Body of pancreas (tissue), 4 donors: ENCODE results near the gene PLAC1. TPM values are rescaled to one million over a fixed set of nuclear protein-coding genes. Genes with fewer than 3 reads are reported as not detected.

Source experiments
- ATAC-seq: fragments of 150-250 bp; one replicate; pipeline ENCODE4 v1.9.1; 2016
- DNase-seq, 4 donors: peaks; one replicate each; pipeline ENCODE4 v3.0.0-alpha.2; 2019
- H3K27ac ChIP-seq, 4 donors: fragments of 200-600 bp; sonication (generic); 1 replicate in 3 of 4; 2 replicates in 1 of 4; pipeline versions ENCODE4 v1.5.1 to v1.6.1; 2016 to 2019; ENCODE audit warnings: mild to moderate bottlenecking in 1 of 4, mixed read lengths in 1 of 4, moderate library complexity in 1 of 4
- H3K27me3 ChIP-seq, 2 donors: fragments of 200-600 bp; sonication (generic); one replicate each; pipeline ENCODE4 v1.6.0; 2016; ENCODE audit warnings: mild to moderate bottlenecking in 1 of 2
- H3K36me3 ChIP-seq, 2 donors: fragments of 200-600 bp; sonication (generic); replicated peaks in 1 of 2; 2 replicates each; pipeline ENCODE4 v1.5.1; 2016; ENCODE audit warnings: low read depth in 2 of 2; ENCODE audit not compliant: insufficient read depth in 1 of 2
- H3K4me1 ChIP-seq: fragments of 200-600 bp; sonication (generic); one replicate; pipeline ENCODE4 v1.6.0; 2016
- H3K4me3 ChIP-seq, 2 donors: fragments of 200-600 bp; sonication (generic); 1 replicate in 1 of 2; 2 replicates in 1 of 2; pipeline ENCODE4 v1.5.1; 2016 to 2019
- H3K9me3 ChIP-seq, 3 donors: fragments of 200-600 bp; sonication (generic); 1 replicate in 2 of 3; 2 replicates in 1 of 3; pipeline ENCODE4 v1.5.1; 2016
- POLR2A ChIP-seq, 3 donors: fragments of 450-650 bp; IDR thresholded peaks; one replicate each; pipeline ENCODE4 v1.6.1; 2016; ENCODE audit warnings: antibody characterized with exemption in 3 of 3, mild to moderate bottlenecking in 2 of 3
- WGBS, 2 donors: methylation state at CpG; one replicate each; pipeline ENCODE4 v1.1.5; 2017; 5-methylcytosine and 5-hydroxymethylcytosine counted together
- intact Hi-C: fragments of 100-400 bp; cut with DNase I; formaldehyde crosslinking; loops from one replicate; pipeline ENCODE4 v1.15.1; 2023
- total RNA-seq, 2 donors: library from RNA; depleted of rRNA; stranded (reverse); fragments of >200 nt; gene quantifications; one replicate each; pipeline ENCODE4 v1.1.0, GENCODE V29; 2016
- TF ChIP-seq, protein P1 (sequence below), 7 experiments: fragments of 450-650 bp in 4 of 7; fragments of 200-600 bp in 3 of 7; sonication (generic) in 3 of 7; IDR thresholded peaks; one replicate each; pipeline ENCODE4 v1.5.1; 2016 to 2019; ENCODE audit warnings: antibody characterized with exemption in 7 of 7

The PLAC1 gene
- total RNA-seq, 2 donors from 2014 or later: not detected

DNA sequence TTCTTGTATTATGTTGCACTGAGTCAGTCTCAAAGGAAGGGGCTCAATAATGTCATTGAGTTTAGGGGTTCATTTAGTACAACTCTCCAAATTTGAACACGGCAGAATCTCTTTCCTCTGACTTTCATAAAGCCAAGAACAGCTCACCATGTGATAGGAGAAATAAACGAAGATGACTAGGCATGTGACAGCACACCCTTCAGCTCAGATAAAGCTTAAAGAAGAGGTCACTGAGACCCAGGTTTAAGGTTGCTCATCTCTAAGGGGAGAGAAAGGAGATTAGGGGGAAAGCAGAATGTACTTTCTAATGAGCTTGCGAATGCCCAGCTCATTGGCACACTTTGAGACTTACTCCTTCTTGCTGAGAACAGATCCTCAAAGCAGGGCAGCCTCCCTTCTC lies 89.0 kb downstream of the PLAC1 start:
- no peak overlapping the region for H3K27ac ChIP-seq
- ATAC-seq: no peak
- no peak for DNase-seq
- TF ChIP-seq, protein P1, sequence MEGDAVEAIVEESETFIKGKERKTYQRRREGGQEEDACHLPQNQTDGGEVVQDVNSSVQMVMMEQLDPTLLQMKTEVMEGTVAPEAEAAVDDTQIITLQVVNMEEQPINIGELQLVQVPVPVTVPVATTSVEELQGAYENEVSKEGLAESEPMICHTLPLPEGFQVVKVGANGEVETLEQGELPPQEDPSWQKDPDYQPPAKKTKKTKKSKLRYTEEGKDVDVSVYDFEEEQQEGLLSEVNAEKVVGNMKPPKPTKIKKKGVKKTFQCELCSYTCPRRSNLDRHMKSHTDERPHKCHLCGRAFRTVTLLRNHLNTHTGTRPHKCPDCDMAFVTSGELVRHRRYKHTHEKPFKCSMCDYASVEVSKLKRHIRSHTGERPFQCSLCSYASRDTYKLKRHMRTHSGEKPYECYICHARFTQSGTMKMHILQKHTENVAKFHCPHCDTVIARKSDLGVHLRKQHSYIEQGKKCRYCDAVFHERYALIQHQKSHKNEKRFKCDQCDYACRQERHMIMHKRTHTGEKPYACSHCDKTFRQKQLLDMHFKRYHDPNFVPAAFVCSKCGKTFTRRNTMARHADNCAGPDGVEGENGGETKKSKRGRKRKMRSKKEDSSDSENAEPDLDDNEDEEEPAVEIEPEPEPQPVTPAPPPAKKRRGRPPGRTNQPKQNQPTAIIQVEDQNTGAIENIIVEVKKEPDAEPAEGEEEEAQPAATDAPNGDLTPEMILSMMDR (IDR thresholded peaks at IDR 0.05): no peak
- no peak for TF ChIP-seq POLR2A (IDR thresholded peaks at IDR 0.05)
- no peak overlapping the region for H3K4me3 ChIP-seq
- intact Hi-C loops: no loop called here
- H3K9me3 ChIP-seq: no peaks in the 10 kb centered on the region
- H3K36me3 ChIP-seq: no peaks in the 10 kb centered on the region
- no peaks in the 10 kb centered on the region for H3K27me3 ChIP-seq
- H3K4me1 ChIP-seq: no peaks in the 10 kb centered on the region
- 77 to 81% methylated on average over 3 of the region's 3 CpGs for WGBS, 2 donors

GRCh38 chrX:134568285-134569016 lies 89.8 kb downstream of the PLAC1 start:
- Histone ChIP-seq H3K27ac (no peak overlapping the region), H3K4me1 (no peaks in the 10 kb centered on the region)
- ATAC-seq: no peak

GRCh38 chrX:134566506-134566905 lies 91.8 kb downstream of the PLAC1 start:
- 53 to 57% methylated on average over 4 to 5 of the region's 5 CpGs for WGBS, 2 donors
- Histone ChIP-seq H3K27me3 (no peaks in the 10 kb centered on the region), H3K9me3 (no peaks in the 10 kb centered on the region), H3K4me3 (no peak overlapping the region), H3K27ac (no peak overlapping the region), H3K36me3 (no peaks in the 10 kb centered on the region), H3K4me1 (no peaks in the 10 kb centered on the region)
- intact Hi-C loops: no loop called here
- TF ChIP-seq, protein P1 (IDR thresholded peaks at IDR 0.05): no peak
- no peak for TF ChIP-seq POLR2A (IDR thresholded peaks at IDR 0.05)
- ATAC-seq (no peak), DNase-seq (no peak)

More at GRCh38 chrX:134568285-134569016, 89.8 kb downstream of the PLAC1 start:
- WGBS, 2 donors: 63 to 70% methylated on average over 8 of the region's 8 CpGs
- no peaks in the 10 kb centered on the region for H3K27me3 ChIP-seq
- DNase-seq: no peak
- H3K9me3 ChIP-seq: no peaks in the 10 kb centered on the region
- H3K4me3 ChIP-seq: no peak overlapping the region
- no peak for TF ChIP-seq POLR2A (IDR thresholded peaks at IDR 0.05)
- no peaks in the 10 kb centered on the region for H3K36me3 ChIP-seq
- intact Hi-C loops: no loop called here

- H3K27me3 ChIP-seq: no peaks in the 10 kb centered on the region
- no peak for ATAC-seq
- 71 to 78% methylated on average over 2 of the region's 2 CpGs for WGBS, 2 donors
- TF ChIP-seq, protein P1 (IDR thresholded peaks at IDR 0.05): no peak
- no peak for TF ChIP-seq POLR2A (IDR thresholded peaks at IDR 0.05)
- H3K36me3 ChIP-seq: no peaks in the 10 kb centered on the region
- H3K9me3 ChIP-seq: no peaks in the 10 kb centered on the region
- H3K4me1 ChIP-seq: no peaks in the 10 kb centered on the region
- no peak for DNase-seq
- intact Hi-C loops: no loop called here
- H3K27ac ChIP-seq: no peak overlapping the region
- no peak overlapping the region for H3K4me3 ChIP-seq
These were observed 96.3 kb downstream of the PLAC1 start for GRCh38 chrX:134562002-134562401.

DNA sequence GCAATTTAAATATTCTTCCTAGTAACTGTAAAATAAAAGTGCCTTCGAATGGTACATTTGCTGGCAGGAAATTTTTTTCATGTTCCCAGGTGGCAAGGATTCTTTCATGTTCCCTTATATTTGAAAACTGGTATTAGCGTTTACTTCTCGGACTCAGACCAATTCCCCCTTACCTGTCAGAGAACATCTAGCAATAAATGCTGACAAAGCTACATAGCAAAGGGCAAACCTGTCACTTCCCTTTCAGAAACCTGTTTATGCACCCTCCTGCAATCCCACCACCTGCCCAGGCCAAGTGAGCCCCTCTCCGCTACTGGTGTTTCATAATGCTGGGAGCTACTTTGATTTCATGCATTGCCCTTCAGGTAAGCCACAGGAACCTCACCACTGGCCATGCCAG lies 100.1 kb downstream of the PLAC1 start:
- 58 to 65% methylated on average over 3 to 4 of the region's 4 CpGs for WGBS, 2 donors
- H3K27me3 ChIP-seq: no peaks in the 10 kb centered on the region
- no peak overlapping the region for H3K4me3 ChIP-seq
- intact Hi-C loops: no loop called here
- TF ChIP-seq, protein P1 (IDR thresholded peaks at IDR 0.05): no peak
- no peak for TF ChIP-seq POLR2A (IDR thresholded peaks at IDR 0.05)
- no peak for ATAC-seq
- H3K27ac ChIP-seq: no peak overlapping the region
- no peaks in the 10 kb centered on the region for H3K9me3 ChIP-seq
- H3K4me1 ChIP-seq: no peaks in the 10 kb centered on the region
- DNase-seq: no peak
- no peaks in the 10 kb centered on the region for H3K36me3 ChIP-seq
